Measurements from ENCODE around the gene DDX56.
"Not testable (repeated sequence)": the region's sequence is repeated elsewhere in the genome, so short reads cannot be mapped to it uniquely, and the experiment has no call there.

Gene DDX56

DNA sequence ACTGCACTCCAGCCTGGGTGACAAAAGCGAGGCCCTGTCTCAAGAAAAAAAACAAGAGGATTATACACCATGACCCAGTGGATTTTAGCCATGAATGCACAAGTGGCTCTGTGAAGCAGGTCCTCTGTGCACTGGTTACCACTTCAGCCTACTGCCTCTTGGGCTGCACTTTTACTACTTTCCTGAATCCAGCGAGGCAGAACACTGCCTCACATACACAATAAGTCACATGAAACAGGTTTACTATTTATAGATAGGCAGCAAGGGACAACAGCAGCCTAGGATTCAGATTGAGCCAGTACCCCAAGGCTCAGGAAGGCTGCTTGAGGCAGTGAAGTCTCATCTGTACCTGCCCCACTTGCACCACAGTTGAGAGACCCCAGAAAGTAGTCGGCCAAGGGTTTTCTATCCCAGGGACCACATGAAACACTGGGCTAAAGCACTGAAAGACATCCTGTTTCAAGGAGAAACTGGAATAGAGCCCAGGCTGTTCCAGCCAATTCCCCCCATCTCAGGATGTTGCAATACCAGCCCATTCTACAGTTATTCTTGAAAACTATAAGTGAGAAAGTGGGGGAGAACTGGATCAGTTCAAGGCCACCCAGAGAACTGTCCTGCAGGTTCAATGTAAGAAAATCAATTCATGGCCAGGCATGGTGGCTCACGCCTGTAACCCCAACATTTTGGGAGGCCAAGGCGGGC, 22.4 kb upstream of the DDX56 start:
- no peak for DNase-seq

DNA sequence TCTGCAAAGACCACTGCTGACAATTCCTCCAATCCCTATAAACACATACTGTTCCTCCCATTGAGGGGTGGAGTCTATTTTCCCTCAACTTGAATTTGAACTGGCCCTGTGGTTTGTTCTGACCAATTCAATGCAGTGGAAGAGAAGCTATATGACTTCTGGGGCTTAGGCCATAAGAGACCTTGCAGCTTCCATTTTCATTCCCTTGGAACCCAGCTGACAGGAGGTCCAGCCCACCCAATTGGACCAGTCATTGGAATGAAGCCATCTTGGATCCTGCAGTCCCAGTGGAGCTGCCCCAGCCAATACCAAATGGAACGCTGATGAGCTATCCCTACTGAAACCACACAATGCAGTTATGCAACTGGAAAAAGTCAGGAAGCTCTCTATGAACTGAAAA, 17.2 kb upstream of the DDX56 start:
- no peak for DNase-seq

GRCh38 chr7:44587843-44588711, 14.4 kb upstream of the DDX56 start:
- DNase-seq: peak; percentile 5

DNA sequence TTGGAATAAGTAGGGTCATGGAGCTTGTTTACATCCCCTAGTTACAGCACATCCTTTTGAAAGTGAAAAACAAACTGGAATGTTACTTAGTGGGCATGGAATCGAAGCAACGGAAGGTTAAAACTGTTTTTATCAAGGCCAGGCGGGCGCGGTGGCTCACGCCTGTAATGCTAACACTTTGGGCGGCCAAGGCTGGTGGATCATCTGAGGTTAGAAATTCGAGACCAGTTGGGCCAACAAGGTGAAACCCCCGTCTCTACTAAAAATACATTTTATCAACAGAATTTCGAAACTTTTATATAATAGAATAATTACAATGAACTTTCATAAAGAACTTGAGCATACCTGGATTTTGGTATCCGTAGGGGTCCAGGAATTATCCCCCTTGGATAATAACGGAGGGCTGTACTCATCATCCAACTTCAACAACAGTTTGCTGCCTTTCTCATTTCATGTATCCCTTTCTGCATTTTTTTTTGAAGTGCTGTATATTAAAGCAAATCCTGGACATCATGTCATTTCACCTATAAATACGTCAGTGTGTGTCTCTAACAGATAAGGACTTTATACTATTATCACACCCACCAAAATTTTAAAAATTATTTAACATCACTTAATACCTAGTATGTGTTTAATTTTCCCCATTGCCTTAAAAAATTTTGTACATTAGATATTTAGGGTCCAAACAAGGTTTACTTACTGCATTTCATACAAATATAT, 9.6 kb upstream of the DDX56 start:
- DNase-seq: no peak

DNA sequence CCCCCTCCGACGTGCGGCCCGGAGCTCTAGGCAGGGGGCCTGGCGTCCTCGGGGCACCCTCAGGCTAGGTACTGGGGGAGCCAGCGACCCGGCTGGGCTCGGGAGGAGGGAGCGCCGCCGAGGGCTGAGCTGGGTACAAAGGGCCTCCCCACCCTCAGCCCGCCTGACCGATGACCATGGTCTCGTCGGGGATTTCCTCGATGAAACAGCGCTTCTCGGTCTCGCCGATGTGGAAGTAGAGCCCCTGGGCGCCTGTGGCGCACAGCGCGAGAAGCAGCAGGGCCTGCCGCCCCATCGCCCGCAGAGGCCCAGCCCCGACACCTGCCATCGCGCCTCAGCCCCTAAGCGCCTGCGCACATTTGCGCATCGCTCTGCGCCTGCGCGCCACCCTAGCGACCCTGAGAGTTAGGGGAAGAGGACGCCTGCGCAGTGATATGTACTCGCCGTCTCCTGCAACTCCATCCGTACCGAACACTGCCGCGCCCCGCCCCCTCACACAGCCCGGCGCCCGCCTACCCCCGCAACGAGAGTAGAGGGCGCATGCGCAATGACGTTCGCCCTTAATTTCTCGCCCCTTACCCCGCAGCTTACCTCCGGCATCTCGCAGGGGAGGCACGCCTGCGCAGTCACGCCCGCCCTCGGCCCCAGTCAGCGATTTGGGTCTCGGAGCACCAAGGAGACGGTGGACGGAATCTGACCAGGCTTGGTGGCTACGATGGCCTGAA, 8.3 kb upstream of the DDX56 start, which contains the start of gene TMED4:
TSS of gene TMED4 (minus strand) at position 353 of the 725 bp plus-strand sequence. CDS start at position 328, 25 bp downstream.
- DNase-seq: peak; percentile 99

DNA sequence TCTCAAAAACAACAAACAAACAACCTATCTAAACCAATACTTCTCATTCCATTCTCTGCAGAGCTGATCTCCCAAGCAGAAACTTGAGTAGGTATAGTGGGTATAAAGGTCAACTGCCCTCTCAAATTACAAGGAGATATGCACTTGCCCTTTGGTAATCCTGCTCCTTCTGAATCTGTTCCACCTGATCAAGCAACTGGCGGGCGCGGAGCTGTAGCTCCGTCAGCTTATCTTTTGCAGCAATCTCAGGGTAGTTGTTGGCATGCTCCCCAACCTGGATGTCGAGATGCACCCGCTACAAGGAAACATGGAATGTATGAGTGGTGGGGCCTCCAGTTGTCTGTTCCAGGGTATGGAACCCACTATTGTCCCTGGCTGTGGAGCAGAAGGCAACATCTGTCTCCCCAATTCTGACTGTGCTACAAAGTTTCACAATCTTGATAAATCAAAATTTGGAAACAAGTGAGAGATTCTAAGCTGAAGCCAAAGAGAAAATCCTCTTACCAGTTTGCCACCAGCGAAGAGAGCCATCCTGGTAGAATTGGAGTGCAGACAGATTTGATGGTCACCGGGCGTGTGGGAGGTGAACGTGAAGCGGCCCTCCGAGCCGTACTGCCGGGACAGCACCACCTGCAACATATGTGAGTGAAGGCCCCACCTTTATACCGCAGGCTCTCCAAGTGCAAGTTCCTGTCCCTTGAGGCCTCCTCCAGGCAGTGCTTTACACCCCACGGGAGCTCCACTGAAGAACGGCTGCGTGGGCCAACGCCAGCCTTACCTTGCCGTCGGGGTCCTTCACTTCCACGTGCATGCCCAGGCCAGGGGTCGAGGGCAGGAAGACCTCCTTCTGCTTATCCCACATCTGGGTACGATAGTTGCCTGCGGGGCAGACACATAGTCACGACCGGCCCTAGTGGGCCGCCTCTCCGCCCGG, 7.5 kb upstream of the DDX56 start:
- no peak for DNase-seq

DNA sequence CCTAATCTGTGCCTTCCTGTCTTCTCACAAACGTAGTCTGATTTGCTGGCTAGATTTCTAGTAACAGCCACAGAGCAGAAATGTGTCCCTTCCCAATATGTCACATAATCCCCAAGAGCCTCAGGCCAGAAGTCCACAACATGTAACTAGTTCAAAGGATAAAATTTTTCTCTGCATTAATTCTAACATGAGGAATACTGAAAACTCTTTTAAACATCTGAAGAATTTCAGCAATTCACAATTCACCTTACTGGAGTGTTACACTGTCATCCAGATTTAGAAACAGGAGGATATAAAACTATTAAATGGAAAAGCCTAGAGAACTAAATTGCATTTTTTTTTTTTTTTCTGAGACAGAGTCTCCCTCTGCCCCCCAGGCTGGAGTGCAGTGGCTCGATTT, 2.5 kb upstream of the DDX56 start:
- DNase-seq: no peak

GRCh38 chr7:44575054-44575453, 1.3 kb upstream of the DDX56 start:
- DNase-seq: no peak

GRCh38 chr7:44574287-44574872, 672 bp upstream of the DDX56 start:
- no peak for DNase-seq

GRCh38 chr7:44572771-44573170, 937 bp downstream of the DDX56 start:
- no peak for DNase-seq

- DNase-seq: no peak
Observed at GRCh38 chr7:44569959-44570358, 3.7 kb downstream of the DDX56 start.

DNA sequence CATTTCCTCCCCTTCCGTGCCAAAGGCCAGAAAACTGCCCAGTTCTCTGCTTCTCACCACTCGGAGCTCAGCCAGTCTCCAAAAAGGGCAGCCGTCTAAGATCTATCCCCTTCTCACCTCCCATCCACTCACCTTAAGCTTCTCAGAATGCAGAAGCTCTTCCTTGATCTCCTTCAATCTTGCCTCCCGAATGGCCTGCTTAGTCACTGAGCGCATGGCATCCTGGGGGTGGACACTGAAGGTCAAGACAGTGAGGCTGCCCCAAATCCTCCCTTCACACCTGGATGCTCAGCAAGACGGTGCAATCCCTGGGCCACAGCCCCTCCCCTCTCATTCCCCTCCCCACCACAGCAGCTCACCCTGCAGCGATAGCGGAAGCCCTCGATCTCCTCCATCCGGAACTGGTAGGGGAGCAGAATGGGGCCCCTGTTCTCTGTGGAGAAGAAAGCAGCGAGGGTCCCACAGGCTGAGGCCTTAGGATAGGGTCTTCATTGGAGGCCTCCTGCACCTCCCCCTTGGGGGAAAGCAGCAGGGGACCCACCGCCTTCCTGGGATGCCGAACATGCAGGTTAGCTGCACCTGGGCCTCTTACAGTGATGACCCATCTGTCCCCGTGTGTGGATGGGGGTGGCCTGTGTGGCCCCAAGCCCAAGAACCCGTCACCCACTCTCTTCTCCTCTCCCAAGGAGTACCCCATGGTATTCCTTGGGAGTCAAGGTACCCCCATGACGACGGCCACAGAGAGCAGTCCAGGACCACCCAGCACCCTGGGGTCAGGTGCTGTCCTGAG, 4.7 kb downstream of the DDX56 start:
- no peak for DNase-seq

DNA sequence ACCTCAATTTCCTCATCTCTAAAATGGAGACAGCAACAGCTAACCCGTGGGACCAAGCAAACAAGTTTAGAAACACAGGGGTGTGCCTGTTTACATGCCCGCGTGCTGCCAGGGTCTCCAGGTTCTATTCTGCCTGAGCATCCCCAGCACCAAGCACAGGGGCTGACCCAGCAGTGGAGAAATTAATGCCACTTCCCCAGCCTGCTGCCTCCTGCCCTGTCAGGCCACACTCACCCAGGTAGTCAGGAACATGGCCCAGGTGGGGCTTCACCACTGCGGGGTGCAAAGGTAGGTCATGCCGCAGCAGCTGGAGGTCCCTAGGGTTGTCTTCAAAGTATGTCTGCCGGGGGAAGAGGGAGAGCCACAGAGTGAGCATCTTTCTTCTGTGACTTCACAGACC, 5.8 kb downstream of the DDX56 start:
- no peak for DNase-seq

DNA sequence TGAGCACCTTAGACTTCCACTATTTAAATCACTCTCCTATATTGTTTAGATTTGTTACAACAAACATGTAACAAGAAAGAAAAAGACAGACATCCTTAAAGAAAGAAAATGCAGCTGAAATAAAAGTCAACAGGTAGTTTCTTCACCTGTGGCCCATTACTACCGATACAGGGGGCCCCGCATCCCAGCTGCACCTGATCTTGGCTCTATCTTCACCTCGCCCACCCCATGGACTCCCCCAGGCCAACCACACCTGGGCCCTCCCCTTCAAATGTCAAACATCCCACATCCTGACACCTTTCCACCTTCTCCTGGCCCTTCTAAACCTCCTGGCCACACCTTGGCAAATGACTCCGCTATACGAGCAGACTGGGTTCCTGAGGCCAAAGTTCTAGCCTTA, 7.0 kb downstream of the DDX56 start:
- DNase-seq: no peak

- no peak for DNase-seq
Observed at GRCh38 chr7:44565795-44566559, 7.7 kb downstream of the DDX56 start.

DNA sequence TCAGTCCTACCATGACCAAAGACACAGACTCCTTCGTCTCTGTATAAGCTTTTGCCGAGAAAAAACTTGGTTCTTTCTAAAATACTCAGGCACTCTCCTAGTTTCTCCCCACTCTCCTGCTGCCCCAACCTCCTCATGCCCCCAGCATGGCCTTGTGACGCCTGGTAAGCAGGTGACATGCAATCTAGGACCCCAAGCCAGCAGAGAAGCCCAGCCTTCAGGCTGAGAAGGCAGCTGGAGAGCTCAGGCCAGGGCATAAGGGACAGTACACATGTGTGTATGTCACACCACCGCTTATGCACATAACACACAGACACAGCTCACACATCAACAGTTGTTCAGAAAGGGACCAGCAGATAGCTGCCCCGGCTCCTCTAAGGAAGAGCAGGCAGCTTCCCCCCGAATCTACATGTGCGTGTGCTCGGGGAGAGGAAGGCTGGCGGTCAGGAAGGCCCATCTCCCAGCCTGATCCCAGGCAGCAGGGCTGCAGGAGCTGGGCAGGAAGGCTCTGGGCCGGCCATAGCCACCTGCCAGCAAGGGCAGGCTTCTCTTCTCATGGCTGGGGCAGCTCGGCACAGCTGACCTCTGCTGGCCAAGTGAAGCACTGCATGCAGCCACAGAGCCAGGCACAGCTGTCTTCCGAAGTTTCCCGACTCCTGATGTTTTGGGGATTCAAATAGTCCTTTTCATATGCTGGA, 8.5 kb downstream of the DDX56 start:
- no peak for DNase-seq

GRCh38 chr7:44564606-44565005, 9.1 kb downstream of the DDX56 start:
- DNase-seq: no peak

DNA sequence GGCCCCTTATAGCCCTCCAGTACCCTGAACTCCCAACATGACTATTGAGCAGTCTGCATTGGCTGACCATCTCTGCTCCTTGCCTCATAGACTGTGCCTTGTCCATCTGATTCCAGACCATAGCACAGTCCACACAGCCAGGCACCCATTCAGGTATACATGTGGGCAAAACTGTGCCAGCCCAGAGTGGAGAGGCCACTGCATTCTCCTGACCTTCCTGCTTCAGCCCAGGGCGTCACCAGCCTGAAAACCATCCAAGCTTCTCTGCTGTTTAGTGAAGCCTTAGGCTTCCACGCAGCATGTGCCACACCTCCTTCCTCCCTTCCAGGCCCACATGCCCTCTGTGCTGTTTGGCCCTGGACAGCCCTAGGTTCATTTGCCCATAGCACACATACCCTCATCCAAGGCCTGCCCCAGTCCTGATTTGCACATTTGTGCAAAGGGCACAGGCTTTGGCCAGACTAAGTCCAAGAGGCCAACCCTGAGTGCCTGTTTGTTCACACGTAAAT, 10.5 kb downstream of the DDX56 start:
- no peak for DNase-seq

GRCh38 chr7:44562622-44562962, 11.1 kb downstream of the DDX56 start:
- DNase-seq: not testable (repeated sequence)

Data from NCI-H1417 treated with DMSO at 0.1 percent for 48 hours (cell line).